Measurements from ENCODE around the gene SWI5. TPM values are rescaled to one million over a fixed set of nuclear protein-coding genes. Genes with fewer than 3 reads are reported as not detected.

The SWI5 gene
- total RNA-seq, 1 donor from 2014 or later = 13.9 TPM

- DNase-seq = no peak
Measured at GRCh38 chr9:128252317-128253139, 23.5 kb upstream of the SWI5 start.

- no peak for DNase-seq
Measured at GRCh38 chr9:128253140-128253990, 22.7 kb upstream of the SWI5 start.

GRCh38 chr9:128253991-128254346, 22.1 kb upstream of the SWI5 start:
- DNase-seq = no peak

GRCh38 chr9:128254362-128254761, 21.7 kb upstream of the SWI5 start:
- no peak for DNase-seq

- DNase-seq = peak; percentile 43
Measured at GRCh38 chr9:128254855-128255759, 21.0 kb upstream of the SWI5 start.

- no peak for DNase-seq
Measured at GRCh38 chr9:128257086-128257825, 18.8 kb upstream of the SWI5 start.

GRCh38 chr9:128257907-128258306, 18.2 kb upstream of the SWI5 start:
- DNase-seq = no peak

- DNase-seq = no peak
Measured at GRCh38 chr9:128258326-128258725, 17.8 kb upstream of the SWI5 start.

- DNase-seq = no peak
Measured at GRCh38 chr9:128259156-128259555, 16.9 kb upstream of the SWI5 start.

GRCh38 chr9:128260340-128260739, 15.7 kb upstream of the SWI5 start:
- no peak for DNase-seq

- no peak for DNase-seq
Measured at GRCh38 chr9:128262687-128263086, 13.4 kb upstream of the SWI5 start.

GRCh38 chr9:128265348-128265847, 10.7 kb upstream of the SWI5 start:
- DNase-seq = no peak

- no peak for DNase-seq
Measured at GRCh38 chr9:128266868-128267590, 9.0 kb upstream of the SWI5 start.

GRCh38 chr9:128271112-128271511, 5.0 kb upstream of the SWI5 start:
- DNase-seq = no peak

- DNase-seq = no peak
Measured at GRCh38 chr9:128271512-128271911, 4.6 kb upstream of the SWI5 start.

- no peak for DNase-seq
Measured at GRCh38 chr9:128274245-128274644, 1.8 kb upstream of the SWI5 start.

GRCh38 chr9:128275198-128276007, 673 bp upstream of the SWI5 start, which contains the start of gene GOLGA2:
Gene GOLGA2 (minus strand): TSS chr9:128276007. CDS start chr9:128275976, 31 bp downstream.
- peak; percentile 38 for DNase-seq

- peak; percentile 49 for DNase-seq
Measured at GRCh38 chr9:128276574-128277270, 646 bp downstream of the SWI5 start.

Data from skin of body (tissue), 2 donors.